IPS DF 6.9 (cell line): ENCODE results near the gene GPR26.
"Not testable (repeated sequence)": the region's sequence is repeated elsewhere in the genome, so short reads cannot be mapped to it uniquely, and the experiment has no call there.

Experiments used
- DNase-seq: peaks from one replicate; pipeline ENCODE4 v3.0.0-alpha.2; 2013; ENCODE audit warnings: low read depth, low spot score
- H3K27ac ChIP-seq: one replicate; pipeline ENCODE4 v1.5.1; 2013; ENCODE audit warnings: low read length, control low read depth
- H3K27me3 ChIP-seq: 2 replicates; pipeline ENCODE4 v1.6.1; 2013; ENCODE audit warnings: mild to moderate bottlenecking, low read length; ENCODE audit not compliant: control insufficient read depth, insufficient read depth
- H3K36me3 ChIP-seq: 2 replicates; pipeline ENCODE4 v1.6.1; 2013; ENCODE audit warnings: low read length; ENCODE audit not compliant: control insufficient read depth, insufficient read depth
- H3K4me1 ChIP-seq: 2 replicates; pipeline ENCODE4 v1.6.1; 2013; ENCODE audit warnings: low read length; ENCODE audit not compliant: control insufficient read depth, insufficient read depth
- H3K4me3 ChIP-seq: 2 replicates; pipeline ENCODE4 v1.5.1; 2013; ENCODE audit warnings: mild to moderate bottlenecking, low read length
- H3K9me3 ChIP-seq: 2 replicates; pipeline ENCODE4 v1.6.1; 2013; ENCODE audit warnings: low read length, inconsistent platforms; ENCODE audit not compliant: control insufficient read depth, insufficient read depth
- WGBS: extraction: QIAGEN DNeasy Blood & Tissue Kit; methylation state at CpG from one replicate; pipeline ENCODE4 v1.1.7; 2013; ENCODE audit warnings: mixed read lengths, missing lambda C conversion rate; ENCODE audit not compliant: insufficient read length, insufficient coverage; 5-methylcytosine and 5-hydroxymethylcytosine counted together

Gene GPR26

GRCh38 chr10:123726381-123726780 is 60.2 kb downstream of the GPR26 start:
- no peaks in the 10 kb centered on the region; the same call in 1 of the 2 replicates for H3K9me3 ChIP-seq
- no CpG with 5 or more reads among the region's 3 CpGs for WGBS
- DNase-seq = no peak
- no peak overlapping the region for H3K4me3 ChIP-seq
- H3K36me3 ChIP-seq = no peaks in the 10 kb centered on the region
- 0 out of 2 replicates have a peak, but pooled peaks cover 3% of the 10 kb centered on the region for H3K4me1 ChIP-seq
- H3K27me3 ChIP-seq = no peaks in the 10 kb centered on the region
- no peak overlapping the region for H3K27ac ChIP-seq

- Histone ChIP-seq H3K4me1 (0 out of 2 replicates have a peak, but pooled peaks cover 3% of the 10 kb centered on the region), H3K27ac (no peak overlapping the region), H3K36me3 (no peaks in the 10 kb centered on the region), H3K4me3 (no peak overlapping the region), H3K27me3 (no peaks in the 10 kb centered on the region), H3K9me3 (no peaks in the 10 kb centered on the region; the same call in 1 of the 2 replicates)
- DNase-seq = no peak
- WGBS = no CpG with 5 or more reads among the region's 2 CpGs
Measured at GRCh38 chr10:123726836-123727235, 60.7 kb downstream of the GPR26 start.

GRCh38 chr10:123729523-123729922 is 63.4 kb downstream of the GPR26 start:
- H3K27ac ChIP-seq = no peak overlapping the region
- no CpG with 5 or more reads among the region's 6 CpGs for WGBS
- no peaks in the 10 kb centered on the region for H3K27me3 ChIP-seq

GRCh38 chr10:123736917-123737316 is 70.8 kb downstream of the GPR26 start:
- H3K4me1 ChIP-seq, H3K27me3 ChIP-seq, H3K9me3 ChIP-seq, H3K27ac ChIP-seq, H3K4me3 ChIP-seq, DNase-seq, H3K36me3 ChIP-seq: not testable (repeated sequence)
- no CpG with 5 or more reads among the region's 4 CpGs for WGBS

More at GRCh38 chr10:123729523-123729922, 63.4 kb downstream of the GPR26 start:
- Histone ChIP-seq H3K36me3 (no peaks in the 10 kb centered on the region), H3K4me1 (0 out of 2 replicates have a peak, but pooled peaks cover 3% of the 10 kb centered on the region), H3K9me3 (no peaks in the 10 kb centered on the region; the same call in 1 of the 2 replicates), H3K4me3 (no peak overlapping the region)
- no peak for DNase-seq

- Histone ChIP-seq H3K4me3 (no peak overlapping the region), H3K36me3 (no peaks in the 10 kb centered on the region), H3K4me1 (no peaks in the 10 kb centered on the region), H3K27ac (no peak overlapping the region), H3K27me3 (no peaks in the 10 kb centered on the region), H3K9me3 (no peaks in the 10 kb centered on the region)
- DNase-seq = no peak
- WGBS = no CpG with 5 or more reads among the region's 7 CpGs
Measured at GRCh38 chr10:123741146-123741545, 75.0 kb downstream of the GPR26 start.

- Histone ChIP-seq H3K27me3 (no peaks in the 10 kb centered on the region), H3K27ac (no peak overlapping the region), H3K36me3 (no peaks in the 10 kb centered on the region), H3K4me3 (no peak overlapping the region), H3K4me1 (peaks cover 2% of the 10 kb centered on the region), H3K9me3 (no peaks in the 10 kb centered on the region)
- WGBS = no CpG with 5 or more reads among the region's 5 CpGs
- no peak for DNase-seq
Measured at GRCh38 chr10:123741711-123742110, 75.6 kb downstream of the GPR26 start.

- no peak for DNase-seq
- peaks cover 4% of the 10 kb centered on the region for H3K4me1 ChIP-seq
- no peaks in the 10 kb centered on the region for H3K9me3 ChIP-seq
- no peak overlapping the region for H3K27ac ChIP-seq
- H3K27me3 ChIP-seq = no peaks in the 10 kb centered on the region
- no peak overlapping the region for H3K4me3 ChIP-seq
- H3K36me3 ChIP-seq = no peaks in the 10 kb centered on the region
- WGBS = no CpG with 5 or more reads among the region's 10 CpGs
Measured at GRCh38 chr10:123742751-123743440, 76.7 kb downstream of the GPR26 start.

GRCh38 chr10:123743441-123744223 is 77.5 kb downstream of the GPR26 start:
- Histone ChIP-seq H3K4me3 (no peak overlapping the region), H3K4me1 (peaks cover 4% of the 10 kb centered on the region), H3K9me3 (no peaks in the 10 kb centered on the region), H3K36me3 (no peaks in the 10 kb centered on the region), H3K27ac (no peak overlapping the region), H3K27me3 (no peaks in the 10 kb centered on the region)
- DNase-seq = no peak
- WGBS = no CpG with 5 or more reads among the region's 13 CpGs

GRCh38 chr10:123744224-123744536 is 78.0 kb downstream of the GPR26 start:
- H3K27ac ChIP-seq = no peak overlapping the region
- WGBS = no CpG with 5 or more reads among the region's 6 CpGs
- no peaks in the 10 kb centered on the region for H3K9me3 ChIP-seq
- no peak overlapping the region for H3K4me3 ChIP-seq
- peaks cover 4% of the 10 kb centered on the region for H3K4me1 ChIP-seq
- H3K27me3 ChIP-seq = no peaks in the 10 kb centered on the region
- H3K36me3 ChIP-seq = no peaks in the 10 kb centered on the region
- DNase-seq = no peak
